Stimulated activated naive B cell treated with anti-CD40 and anti-IgM and Interleukin-4, amounts not matched to agents 10 μg/mL and 1 μg/mL and 100 μg/mL, for 72 hours (primary cell): ENCODE results near the gene TECR.
A peak's percentile ranks its signal among the peaks of the same experiment; 100 is the strongest.

Experiments
- ATAC-seq, 2 donors: fragments of 150-1000 bp; cut with Tn5 transposase; replicated peaks; 2 replicates each; pipeline ENCODE4 v1.10.0; 2021; ENCODE audit warnings: moderate library complexity in 1 of 2
- DNase-seq: peaks from one replicate; pipeline ENCODE4 v3.0.0; 2021
- H3K27ac Mint-ChIP-seq: one replicate; pipeline ENCODE4 v1.8.0; 2022; ENCODE audit warnings: mild to moderate bottlenecking, mixed read lengths
- H3K27me3 Mint-ChIP-seq, 2 donors: one replicate each; pipeline ENCODE4 v1.8.0; 2022; ENCODE audit warnings: mixed read lengths in 2 of 2
- H3K36me3 Mint-ChIP-seq, 2 donors: one replicate each; pipeline ENCODE4 v1.8.0; 2022; ENCODE audit warnings: mixed read lengths in 2 of 2, mild to moderate bottlenecking in 1 of 2
- H3K4me1 Mint-ChIP-seq, 2 donors: one replicate each; pipeline ENCODE4 v1.8.0; 2022; ENCODE audit warnings: mixed read lengths in 2 of 2, mild to moderate bottlenecking in 1 of 2
- H3K4me3 Mint-ChIP-seq, 2 donors: one replicate each; pipeline ENCODE4 v1.8.0; 2022; ENCODE audit warnings: mild to moderate bottlenecking in 2 of 2, mixed read lengths in 2 of 2, moderate library complexity in 1 of 2
- H3K9me3 Mint-ChIP-seq, 2 donors: one replicate each; pipeline ENCODE4 v1.8.0; 2022; ENCODE audit warnings: mixed read lengths in 2 of 2, mild to moderate bottlenecking in 1 of 2

The TECR gene, protein sequence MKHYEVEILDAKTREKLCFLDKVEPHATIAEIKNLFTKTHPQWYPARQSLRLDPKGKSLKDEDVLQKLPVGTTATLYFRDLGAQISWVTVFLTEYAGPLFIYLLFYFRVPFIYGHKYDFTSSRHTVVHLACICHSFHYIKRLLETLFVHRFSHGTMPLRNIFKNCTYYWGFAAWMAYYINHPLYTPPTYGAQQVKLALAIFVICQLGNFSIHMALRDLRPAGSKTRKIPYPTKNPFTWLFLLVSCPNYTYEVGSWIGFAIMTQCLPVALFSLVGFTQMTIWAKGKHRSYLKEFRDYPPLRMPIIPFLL

DNA sequence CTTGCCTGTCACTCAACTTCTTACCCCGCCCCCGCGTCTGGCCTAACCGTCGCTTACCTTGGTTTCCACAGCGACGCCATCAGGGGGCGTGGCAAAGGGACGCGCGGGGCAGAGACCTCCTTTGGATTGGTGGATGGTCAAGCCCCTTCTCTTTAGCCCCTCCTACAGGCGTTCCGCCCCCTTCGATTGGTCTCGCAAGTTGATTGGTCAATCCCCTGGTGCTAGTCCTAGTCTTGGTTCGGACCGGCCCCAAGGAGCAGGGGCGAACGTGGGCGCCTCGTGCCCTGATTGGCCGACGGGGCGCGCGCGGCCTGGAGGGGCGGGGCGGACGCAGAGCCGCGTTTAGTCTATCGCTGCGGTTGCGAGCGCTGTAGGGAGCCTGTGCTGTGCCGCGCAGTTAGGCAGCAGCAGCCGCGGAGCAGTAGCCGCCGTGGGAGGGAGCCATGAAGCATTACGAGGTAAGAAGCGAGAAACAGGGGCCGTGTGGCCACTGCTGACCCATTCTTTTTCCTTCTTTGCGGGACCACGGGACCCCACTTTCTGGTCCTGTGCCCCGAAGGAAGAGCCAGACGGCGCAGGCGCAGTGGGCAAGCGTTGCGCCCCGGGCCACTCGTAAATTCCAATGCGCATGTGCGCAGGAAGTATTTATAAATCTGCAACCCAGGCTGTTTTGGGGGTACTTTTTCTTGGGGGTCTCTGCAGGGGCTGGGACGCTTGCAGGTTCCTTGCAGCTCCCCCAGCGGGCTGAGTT, at the start of gene TECR:
TSS of gene TECR (plus strand) at position 341 of the 751 bp plus-strand sequence. CDS start at position 444, 103 bp downstream.
- Mint-ChIP-seq H3K27ac (peak within 1 kb of the TSS; percentile 99), H3K4me1 (peaks cover 6 to 27% of the 10 kb centered on the region in 2 donors), H3K4me3 (peak within 1 kb of the TSS; percentile 95 to 100)

DNA sequence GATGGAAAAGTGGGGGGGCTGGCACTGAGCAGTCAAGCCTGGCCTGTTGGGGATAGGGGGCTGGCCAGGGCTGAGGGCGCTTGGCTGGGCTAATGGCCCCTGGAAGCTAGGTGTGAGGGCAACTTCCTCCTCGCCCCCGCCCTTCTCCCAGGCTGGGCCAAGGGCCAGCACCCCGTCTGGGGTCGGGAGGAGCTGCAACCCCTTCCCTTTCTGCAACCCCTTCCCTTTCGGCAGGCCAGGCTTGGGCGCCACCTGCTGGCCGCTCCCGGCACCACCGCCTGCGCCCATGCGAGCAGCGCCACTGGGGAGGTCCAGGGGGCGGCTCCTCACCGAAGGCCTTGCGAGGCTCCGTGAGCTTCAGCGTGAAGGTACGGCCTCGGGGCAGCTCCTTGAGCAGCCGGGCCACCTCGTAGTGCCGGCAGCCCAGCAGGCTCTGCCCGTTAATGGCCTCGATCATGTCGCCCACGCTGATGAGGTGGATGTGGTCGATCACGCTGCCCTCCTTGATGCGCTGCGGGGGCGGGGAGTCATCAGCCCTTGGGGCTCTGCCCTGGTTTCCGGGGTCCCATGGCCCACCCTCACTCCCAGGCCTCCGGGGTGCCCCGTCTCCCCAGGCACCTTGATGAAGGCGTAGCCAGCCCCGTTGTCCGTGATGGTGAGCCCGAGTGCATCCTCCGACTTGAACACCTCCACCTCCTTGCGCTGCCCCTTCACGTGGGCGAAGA, 49.3 kb upstream of the TECR start:
- H3K27ac Mint-ChIP-seq = no peak overlapping the region
- DNase-seq = peak; percentile 62
- ATAC-seq = peak; percentile 74
- H3K4me1 Mint-ChIP-seq = peaks cover 10 to 18% of the 10 kb centered on the region in 2 donors
- H3K36me3 Mint-ChIP-seq = peaks cover 11 to 14% of the 10 kb centered on the region in 2 donors
- peaks cover 18 to 27% of the 10 kb centered on the region in 2 donors for H3K27me3 Mint-ChIP-seq
- no peaks in the 10 kb centered on the region for H3K9me3 Mint-ChIP-seq
- H3K4me3 Mint-ChIP-seq = no peak overlapping the region

More for the DNA sequence above, at the start of gene TECR:
- DNase-seq (peak; percentile 100), ATAC-seq (peak; percentile 95 to 97)
- Mint-ChIP-seq H3K36me3 (peaks cover 0 to 1% of the 10 kb centered on the region in 2 donors), H3K9me3 (no peaks in the 10 kb centered on the region), H3K27me3 (no peaks in the 10 kb centered on the region)

DNA sequence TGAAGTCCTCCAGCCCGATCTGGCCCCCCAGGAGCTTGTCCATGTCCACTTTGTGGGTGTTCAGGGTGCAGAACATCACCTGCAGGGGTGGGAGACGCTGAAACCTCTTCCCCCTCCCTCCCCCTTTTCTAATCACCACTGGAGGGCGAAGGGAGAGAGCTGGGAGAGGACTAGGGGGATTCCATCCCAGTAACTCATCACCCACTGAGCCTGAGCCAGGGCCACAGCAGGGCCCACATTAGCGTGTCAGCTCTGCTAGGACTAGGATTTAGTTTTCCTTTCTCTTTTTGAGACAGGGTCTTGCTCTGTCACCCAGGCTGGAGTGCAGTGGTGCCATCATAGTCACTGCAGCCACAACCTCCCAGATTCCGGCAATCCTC, 48.7 kb upstream of the TECR start:
- H3K9me3 Mint-ChIP-seq = no peaks in the 10 kb centered on the region
- ATAC-seq = no peak
- no peak overlapping the region for H3K27ac Mint-ChIP-seq
- H3K36me3 Mint-ChIP-seq = peaks cover 11 to 14% of the 10 kb centered on the region in 2 donors
- DNase-seq = no peak
- peaks cover 13 to 22% of the 10 kb centered on the region in 2 donors for H3K27me3 Mint-ChIP-seq
- H3K4me1 Mint-ChIP-seq = peaks cover 5 to 13% of the 10 kb centered on the region in 2 donors
- no peak overlapping the region for H3K4me3 Mint-ChIP-seq

DNA sequence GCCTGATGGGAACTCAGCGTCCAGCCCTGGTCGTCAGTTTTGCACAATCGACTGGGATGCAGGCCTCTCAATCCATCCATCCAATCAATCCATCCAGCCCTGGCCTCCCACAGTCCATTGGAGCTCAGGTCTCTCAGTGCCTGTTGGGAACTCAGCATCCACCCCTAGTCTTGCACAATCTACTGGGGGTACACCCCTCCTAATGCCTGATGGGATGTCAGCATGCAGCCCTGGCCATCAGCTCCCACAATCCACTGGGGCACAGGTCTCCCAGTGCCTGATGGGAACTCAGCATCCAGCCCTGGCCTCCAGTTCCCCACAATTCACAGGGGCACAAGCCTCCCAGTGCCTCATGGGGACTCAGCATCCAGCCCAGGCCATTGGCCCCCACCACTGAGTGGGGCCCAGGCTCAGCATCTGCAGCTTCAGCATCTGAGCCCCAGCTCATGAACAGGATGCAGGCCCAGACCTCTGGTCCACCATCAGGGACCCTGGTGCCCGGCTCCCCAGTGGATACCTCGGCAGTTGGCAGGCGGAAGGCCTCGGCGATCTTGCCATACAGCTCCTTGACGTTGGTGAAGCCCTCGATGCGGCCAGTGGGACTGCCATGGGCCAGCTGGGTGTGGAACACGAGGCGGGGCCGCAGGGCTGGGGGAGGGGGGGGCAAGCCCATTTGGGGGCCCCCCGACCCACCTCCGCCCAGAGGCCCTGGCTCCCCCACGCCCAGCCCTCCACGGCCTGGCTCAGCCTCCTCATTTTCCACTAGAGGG, 47.0 kb upstream of the TECR start:
- H3K9me3 Mint-ChIP-seq = no peaks in the 10 kb centered on the region
- H3K4me1 Mint-ChIP-seq = peaks cover 3 to 16% of the 10 kb centered on the region in 2 donors
- DNase-seq = no peak
- H3K27me3 Mint-ChIP-seq = peaks cover 0 to 5% of the 10 kb centered on the region in 2 donors
- H3K36me3 Mint-ChIP-seq = peaks cover 10 to 11% of the 10 kb centered on the region in 2 donors
- H3K4me3 Mint-ChIP-seq = no peak overlapping the region
- H3K27ac Mint-ChIP-seq = no peak overlapping the region
- no peak for ATAC-seq

DNA sequence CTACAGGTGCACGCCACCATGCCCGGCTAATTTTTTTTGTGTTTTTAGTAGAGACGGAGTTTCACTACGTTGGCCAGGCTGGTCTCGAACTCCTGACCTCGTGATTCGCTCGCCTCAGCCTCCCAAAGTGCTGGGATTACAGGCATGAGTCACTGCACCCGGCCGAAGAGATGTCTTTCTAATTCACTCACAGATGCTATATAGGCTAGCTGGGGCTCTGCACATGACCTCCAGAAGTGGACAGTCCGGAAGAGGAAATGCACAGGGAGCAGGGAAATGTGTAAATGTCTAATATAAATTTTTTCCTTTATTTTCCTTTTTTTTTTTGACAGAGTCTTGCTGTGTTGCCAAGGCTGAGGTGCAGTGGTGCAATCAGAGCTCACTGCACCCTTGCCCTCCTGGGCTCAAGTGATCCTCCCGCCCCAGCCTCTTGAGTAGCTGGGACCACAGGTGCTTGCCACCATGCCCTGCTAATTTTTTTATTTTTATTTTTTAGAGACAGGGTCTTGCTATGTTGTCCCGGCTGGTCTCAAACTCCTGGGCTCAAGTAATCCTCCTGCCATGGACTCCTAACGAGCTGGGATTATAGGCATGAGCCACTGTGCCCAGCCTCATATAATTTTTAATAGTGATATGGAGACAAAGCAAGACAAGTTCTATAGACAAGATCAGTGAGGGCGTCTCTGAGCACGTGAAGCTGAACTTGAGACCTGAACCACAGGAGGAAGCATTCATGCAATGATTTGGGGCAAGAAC, 41.8 kb upstream of the TECR start:
- Mint-ChIP-seq H3K9me3 (no peaks in the 10 kb centered on the region), H3K27ac (no peak overlapping the region), H3K27me3 (no peaks in the 10 kb centered on the region), H3K36me3 (peaks cover 5 to 13% of the 10 kb centered on the region in 2 donors), H3K4me1 (peaks cover 3 to 11% of the 10 kb centered on the region in 2 donors), H3K4me3 (no peak overlapping the region)
- no peak for ATAC-seq
- no peak for DNase-seq

DNA sequence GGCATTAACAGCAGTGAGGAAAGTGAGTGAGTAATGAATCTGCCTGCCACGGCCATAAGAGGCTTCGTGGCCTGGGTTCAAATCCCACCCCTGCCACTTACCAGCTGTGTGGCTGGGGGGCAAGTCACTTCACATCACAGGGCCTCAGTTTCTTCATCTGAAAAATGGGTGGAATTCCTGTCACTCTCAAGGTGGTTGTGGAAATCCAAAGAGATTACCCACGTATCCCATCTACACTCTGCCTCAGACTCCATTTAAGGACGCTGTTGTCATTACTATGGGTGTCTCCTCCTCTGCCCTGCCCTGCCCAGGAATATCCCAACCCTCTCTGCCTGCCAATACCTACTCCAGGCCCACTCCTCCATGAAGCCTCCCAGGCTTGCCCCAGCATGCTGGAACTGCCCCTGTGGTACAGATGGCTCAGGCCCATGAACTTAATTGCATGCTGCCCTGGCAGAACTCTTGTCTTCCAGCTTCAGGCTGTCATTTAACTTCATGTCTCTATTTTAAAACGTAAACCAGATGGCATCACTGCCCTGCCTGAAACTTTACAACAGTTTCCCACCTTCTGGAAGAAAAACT, 36.5 kb upstream of the TECR start:
- Mint-ChIP-seq H3K27ac (no peak overlapping the region), H3K4me1 (peaks cover 10 to 11% of the 10 kb centered on the region in 2 donors), H3K36me3 (peaks cover 5 to 14% of the 10 kb centered on the region in 2 donors), H3K4me3 (no peak overlapping the region), H3K27me3 (peaks cover 4 to 5% of the 10 kb centered on the region in 2 donors), H3K9me3 (no peaks in the 10 kb centered on the region)
- no peak for ATAC-seq
- no peak for DNase-seq

DNA sequence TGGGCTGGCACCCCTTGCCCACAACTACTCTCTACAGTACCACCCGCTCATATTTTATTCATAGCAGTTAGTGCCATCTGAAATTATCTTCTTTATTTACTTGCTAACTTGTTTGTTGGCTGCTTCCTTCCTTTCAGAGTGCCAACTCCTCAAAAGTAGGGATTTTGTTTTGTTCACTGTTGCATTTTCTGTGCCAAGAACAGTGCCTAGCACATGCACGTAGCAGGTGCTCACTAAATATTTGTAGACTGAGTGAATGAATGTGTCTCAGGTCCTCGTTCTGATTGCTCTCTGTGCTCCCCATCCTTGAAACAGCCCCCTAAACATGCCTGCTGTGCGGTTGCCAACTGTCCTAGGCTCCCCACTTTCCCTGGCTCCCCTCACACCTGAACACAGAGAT, 35.0 kb upstream of the TECR start:
- peak overlapping the region in 1 of 2 donors; percentile 33 for H3K4me3 Mint-ChIP-seq
- ATAC-seq (no peak), DNase-seq (no peak)
- peaks cover 5 to 11% of the 10 kb centered on the region in 2 donors for H3K36me3 Mint-ChIP-seq
- H3K27ac Mint-ChIP-seq = peak overlapping the region; percentile 49
- no peaks in the 10 kb centered on the region for H3K9me3 Mint-ChIP-seq
- peaks cover 4 to 5% of the 10 kb centered on the region in 2 donors for H3K27me3 Mint-ChIP-seq
- peaks cover 10 to 11% of the 10 kb centered on the region in 2 donors for H3K4me1 Mint-ChIP-seq

DNA sequence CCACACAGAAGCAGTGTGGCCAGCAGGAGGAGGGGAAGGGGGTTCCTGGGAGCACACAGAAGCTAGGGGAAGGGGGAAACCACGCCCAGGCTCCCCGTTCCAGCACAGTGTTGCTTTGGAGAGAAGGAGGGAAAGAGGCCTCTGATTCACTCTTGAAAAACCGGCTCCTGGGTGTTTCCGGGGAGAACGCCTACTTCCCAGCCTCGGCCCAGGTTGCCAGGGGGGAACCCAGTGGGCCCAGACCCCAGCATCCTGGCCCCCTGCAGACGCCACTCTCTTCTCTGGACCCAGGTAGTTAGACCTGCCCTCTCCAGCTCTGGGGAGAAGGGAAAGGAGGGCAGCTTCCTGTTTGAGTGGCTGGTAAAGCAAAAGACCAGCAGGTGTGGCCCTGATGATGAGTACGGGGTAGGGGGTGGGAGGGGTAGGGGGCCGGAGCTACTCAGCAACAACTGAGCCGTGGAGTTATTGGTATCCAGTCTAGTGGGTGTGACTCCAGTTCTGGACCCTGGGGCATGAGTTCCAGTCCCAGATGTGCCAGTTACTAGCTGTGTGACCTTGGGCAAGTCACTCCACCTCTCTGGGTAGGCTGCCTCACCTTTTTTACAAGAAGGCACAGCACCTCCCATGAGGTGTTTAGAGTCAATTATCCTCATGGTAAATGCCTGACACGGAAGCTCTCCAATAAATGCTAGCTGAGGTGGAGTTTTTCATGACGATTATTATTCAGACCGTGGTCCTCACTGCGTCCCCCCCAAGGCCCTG, 34.3 kb upstream of the TECR start:
- DNase-seq (no peak), ATAC-seq (no peak)
- Mint-ChIP-seq H3K27me3 (peaks cover 4 to 5% of the 10 kb centered on the region in 2 donors), H3K4me1 (peaks cover 10 to 11% of the 10 kb centered on the region in 2 donors), H3K9me3 (no peaks in the 10 kb centered on the region), H3K4me3 (peak overlapping the region; percentile 76 to 90), H3K36me3 (peaks cover 3 to 11% of the 10 kb centered on the region in 2 donors), H3K27ac (peak overlapping the region; percentile 49)

DNA sequence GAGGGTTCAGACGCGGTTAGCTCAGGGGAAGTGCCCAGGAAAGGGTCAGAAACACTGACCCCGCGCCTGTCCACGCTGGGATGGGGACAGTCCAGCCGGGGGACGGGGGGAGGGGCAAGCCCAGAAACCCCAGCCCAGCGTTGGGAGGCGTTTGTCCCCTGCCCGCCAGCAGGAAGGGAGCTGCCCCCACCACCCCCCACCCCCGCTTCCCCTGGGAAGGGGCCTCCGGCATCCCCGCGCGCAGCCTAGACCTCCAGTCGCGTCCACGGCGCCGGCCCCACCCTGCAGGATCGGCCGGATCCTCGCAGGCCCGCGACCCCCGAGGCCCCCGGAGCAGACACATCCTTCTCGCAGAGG, 33.7 kb upstream of the TECR start:
- H3K27ac Mint-ChIP-seq = no peak overlapping the region
- peaks cover 10 to 11% of the 10 kb centered on the region in 2 donors for H3K4me1 Mint-ChIP-seq
- H3K27me3 Mint-ChIP-seq = peaks cover 4 to 5% of the 10 kb centered on the region in 2 donors
- H3K9me3 Mint-ChIP-seq = no peaks in the 10 kb centered on the region
- ATAC-seq (no peak), DNase-seq (no peak)
- peaks cover 3 to 11% of the 10 kb centered on the region in 2 donors for H3K36me3 Mint-ChIP-seq
- peak overlapping the region; percentile 83 to 90 for H3K4me3 Mint-ChIP-seq

DNA sequence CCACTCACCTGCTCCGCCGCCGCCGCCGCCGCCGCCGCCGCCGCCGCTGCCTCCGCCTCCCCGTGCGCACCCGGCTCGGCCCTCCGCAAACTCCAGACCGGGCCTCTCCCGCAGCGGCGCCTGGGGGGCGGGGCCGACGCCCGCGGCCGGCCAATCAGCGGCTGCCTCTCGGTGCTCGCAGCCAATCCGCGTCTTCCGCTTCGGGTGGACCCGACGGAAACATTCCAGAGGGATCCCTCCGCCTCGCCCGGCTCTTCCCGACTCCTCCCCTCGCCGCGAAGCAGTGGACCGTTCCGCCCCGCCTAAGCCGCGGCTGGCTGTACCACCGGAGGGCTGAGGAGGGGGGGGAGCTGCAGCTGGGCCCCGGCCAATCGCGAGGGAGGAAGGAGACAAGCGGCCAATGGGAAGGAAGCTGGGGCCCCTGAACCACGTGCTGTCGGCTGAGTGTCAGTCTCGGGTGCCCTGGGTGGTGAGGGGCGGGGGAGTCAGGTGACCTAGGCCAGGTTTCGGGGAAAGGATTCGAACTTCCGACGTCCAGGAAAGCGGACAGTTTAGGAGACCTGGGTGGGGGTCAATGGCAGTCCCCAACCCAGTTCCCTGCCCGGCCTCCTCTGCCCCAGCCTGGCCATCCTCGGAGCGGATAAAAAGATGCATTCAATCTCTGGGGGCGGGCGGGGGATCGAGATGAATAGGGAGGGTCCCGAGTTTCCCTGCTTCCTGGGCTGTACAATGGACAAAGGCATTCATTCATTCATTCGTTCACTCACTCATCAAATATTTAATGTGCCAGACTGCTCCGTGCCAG, 33.2 kb upstream of the TECR start, which contains the start of gene GIPC1:
TSS of gene GIPC1 (minus strand) at position 99 of the 805 bp plus-strand sequence. CDS start 13,151 bp downstream, outside the sequence.
- DNase-seq (peak; percentile 80), ATAC-seq (peak; percentile 92)
- Mint-ChIP-seq H3K4me1 (peaks cover 10 to 11% of the 10 kb centered on the region in 2 donors), H3K9me3 (no peaks in the 10 kb centered on the region), H3K27me3 (peaks cover 4 to 5% of the 10 kb centered on the region in 2 donors), H3K27ac (peak within 1 kb of the TSS; percentile 88), H3K36me3 (peaks cover 3 to 11% of the 10 kb centered on the region in 2 donors), H3K4me3 (peak within 1 kb of the TSS; percentile 83 to 90)

DNA sequence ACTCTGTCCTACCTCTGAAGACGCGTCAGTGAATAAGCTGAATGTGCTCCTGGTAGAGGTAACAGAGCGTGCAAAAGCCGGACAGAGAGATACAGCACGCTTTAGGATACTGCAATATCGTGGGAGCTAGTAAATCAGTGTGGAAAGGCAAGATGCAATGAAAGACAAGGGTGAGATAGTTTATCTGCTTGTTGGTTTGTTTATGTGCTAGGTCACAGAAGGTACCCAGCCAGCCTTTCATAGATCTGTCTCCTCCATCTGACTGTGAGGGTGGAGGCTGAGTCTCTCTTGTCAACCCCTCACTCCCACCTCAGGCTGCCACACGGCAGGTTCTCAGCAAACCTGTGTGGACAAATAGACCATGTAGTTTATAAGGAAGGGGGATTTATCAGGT, 32.6 kb upstream of the TECR start:
- H3K9me3 Mint-ChIP-seq = no peaks in the 10 kb centered on the region
- no peak for DNase-seq
- peaks cover 4 to 5% of the 10 kb centered on the region in 2 donors for H3K27me3 Mint-ChIP-seq
- H3K4me3 Mint-ChIP-seq = peak overlapping the region; percentile 83 to 90
- H3K27ac Mint-ChIP-seq = peak overlapping the region; percentile 31
- peaks cover 10 to 11% of the 10 kb centered on the region in 2 donors for H3K4me1 Mint-ChIP-seq
- ATAC-seq = no peak
- H3K36me3 Mint-ChIP-seq = peaks cover 0 to 5% of the 10 kb centered on the region in 2 donors
